Esophagus squamous epithelium (tissue), 5 donors: ENCODE data around the gene SPATA12. TPM values are rescaled to one million over a fixed set of nuclear protein-coding genes. Genes with fewer than 3 reads are reported as not detected.
"Not testable (repeated sequence)": the region's sequence is repeated elsewhere in the genome, so short reads cannot be mapped to it uniquely, and the experiment has no call there.

Experiments
- DNase-seq: peaks from one replicate; lab custom pipeline; 2025; lab: John Stamatoyannopoulos, UW
- H3K27ac ChIP-seq, 4 donors: fragments of 200-600 bp; sonication (generic); one replicate each; pipeline ENCODE4 v1.5.1; 2016 to 2019; ENCODE audit warnings: mild to moderate bottlenecking in 1 of 4
- H3K27me3 ChIP-seq, 4 donors: fragments of 200-600 bp; sonication (generic); 1 replicate in 3 of 4; 2 replicates in 1 of 4; pipeline versions ENCODE4 v1.5.1 to v1.6.0; 2017 to 2021; ENCODE audit warnings: antibody characterized with exemption in 1 of 4
- H3K36me3 ChIP-seq, 3 donors: fragments of 200-600 bp; sonication (generic); one replicate each; pipeline ENCODE4 v1.5.1; 2016 to 2019
- H3K4me1 ChIP-seq, 3 donors: fragments of 200-600 bp; sonication (generic); one replicate each; pipeline ENCODE4 v1.5.1; 2017 to 2019
- H3K4me3 ChIP-seq, 4 donors: fragments of 200-600 bp; sonication (generic); 1 replicate in 3 of 4; 2 replicates in 1 of 4; pipeline ENCODE4 v1.5.1; 2016 to 2019; ENCODE audit warnings: mild to moderate bottlenecking in 2 of 4, moderate library complexity in 1 of 4
- H3K9me3 ChIP-seq, 3 donors: fragments of 200-600 bp; sonication (generic); one replicate each; pipeline ENCODE4 v1.5.1; 2016 to 2019
- POLR2A ChIP-seq, 4 donors: fragments of 450-650 bp; IDR thresholded peaks; one replicate each; pipeline ENCODE4 v1.6.1; 2017; ENCODE audit warnings: antibody characterized with exemption in 4 of 4, mild to moderate bottlenecking in 4 of 4, moderate library complexity in 3 of 4
- WGBS, 2 donors: methylation state at CpG; one replicate each; pipeline ENCODE4 v1.1.5; 2018; 5-methylcytosine and 5-hydroxymethylcytosine counted together
- intact Hi-C: fragments of 100-400 bp; cut with DNase I; formaldehyde crosslinking; loops from one replicate; pipeline ENCODE4 v1.15.0; 2022
- total RNA-seq, 4 donors: library from RNA; depleted of rRNA; stranded (reverse); fragments of >200 nt; gene quantifications; one replicate each; pipeline ENCODE4 v1.1.0, GENCODE V29; 2016
- TF ChIP-seq, protein P1 (sequence below), 6 experiments: fragments of 450-650 bp in 4 of 6; fragments of 200-600 bp in 2 of 6; sonication (generic) in 2 of 6; IDR thresholded peaks; one replicate each; pipeline ENCODE4 v1.5.1; 2016 to 2019; ENCODE audit warnings: antibody characterized with exemption in 6 of 6, mild to moderate bottlenecking in 4 of 6, moderate library complexity in 4 of 6
- donor health status: DM: yes; HTN: yes; CAD: no.

Gene SPATA12
- total RNA-seq, 4 donors from 2014 or later, result 0.09 TPM; not detected in 3

DNA sequence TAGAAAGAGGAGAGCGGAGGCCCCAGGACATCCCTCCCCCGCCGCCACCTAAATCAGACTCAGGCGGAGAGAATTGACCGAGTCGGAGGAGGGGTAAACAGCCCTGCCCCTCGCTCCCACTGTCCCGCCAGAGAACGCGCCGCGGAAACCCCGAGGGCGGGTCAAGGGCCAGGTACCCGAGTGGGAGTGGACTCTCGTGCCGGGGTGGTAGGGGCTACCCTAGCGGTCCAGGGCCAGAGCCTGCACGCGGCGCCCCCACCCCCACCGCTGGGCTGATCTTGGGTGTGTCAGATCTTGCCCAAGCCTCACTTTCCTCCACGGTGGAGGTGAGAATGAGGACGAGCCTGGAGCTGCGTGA is 19.0 kb downstream of the SPATA12 start:
- no CpG with 5 or more reads among the region's 25 CpGs for WGBS, 2 donors
- TF ChIP-seq, protein P1, sequence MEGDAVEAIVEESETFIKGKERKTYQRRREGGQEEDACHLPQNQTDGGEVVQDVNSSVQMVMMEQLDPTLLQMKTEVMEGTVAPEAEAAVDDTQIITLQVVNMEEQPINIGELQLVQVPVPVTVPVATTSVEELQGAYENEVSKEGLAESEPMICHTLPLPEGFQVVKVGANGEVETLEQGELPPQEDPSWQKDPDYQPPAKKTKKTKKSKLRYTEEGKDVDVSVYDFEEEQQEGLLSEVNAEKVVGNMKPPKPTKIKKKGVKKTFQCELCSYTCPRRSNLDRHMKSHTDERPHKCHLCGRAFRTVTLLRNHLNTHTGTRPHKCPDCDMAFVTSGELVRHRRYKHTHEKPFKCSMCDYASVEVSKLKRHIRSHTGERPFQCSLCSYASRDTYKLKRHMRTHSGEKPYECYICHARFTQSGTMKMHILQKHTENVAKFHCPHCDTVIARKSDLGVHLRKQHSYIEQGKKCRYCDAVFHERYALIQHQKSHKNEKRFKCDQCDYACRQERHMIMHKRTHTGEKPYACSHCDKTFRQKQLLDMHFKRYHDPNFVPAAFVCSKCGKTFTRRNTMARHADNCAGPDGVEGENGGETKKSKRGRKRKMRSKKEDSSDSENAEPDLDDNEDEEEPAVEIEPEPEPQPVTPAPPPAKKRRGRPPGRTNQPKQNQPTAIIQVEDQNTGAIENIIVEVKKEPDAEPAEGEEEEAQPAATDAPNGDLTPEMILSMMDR (IDR thresholded peaks at IDR 0.05), result no peak
- TF ChIP-seq POLR2A (IDR thresholded peaks at IDR 0.05), result no peak
- peaks cover 0 to 10% (median 0%) of the 10 kb centered on the region in 3 donors for H3K36me3 ChIP-seq
- peak overlapping the region; percentile 75 to 95 (median 88) for H3K4me3 ChIP-seq
- H3K4me1 ChIP-seq, result peaks cover 22 to 72% (median 24%) of the 10 kb centered on the region in 3 donors
- H3K9me3 ChIP-seq, result no peaks in the 10 kb centered on the region
- peaks cover 0 to 3% (median 0%) of the 10 kb centered on the region in 4 donors for H3K27me3 ChIP-seq
- H3K27ac ChIP-seq, result peak overlapping the region; percentile 84 to 93 (median 91)
- intact Hi-C loops, result no loop called here
- no peak for DNase-seq

- Histone ChIP-seq H3K27ac (no peak overlapping the region), H3K4me1 (peaks cover 26 to 72% (median 29%) of the 10 kb centered on the region in 3 donors), H3K36me3 (peaks cover 0 to 4% (median 0%) of the 10 kb centered on the region in 3 donors), H3K4me3 (no peak overlapping the region), H3K27me3 (peaks cover 0 to 3% (median 0%) of the 10 kb centered on the region in 4 donors), H3K9me3 (no peaks in the 10 kb centered on the region)
- intact Hi-C loops, result no loop called here
- DNase-seq, result no peak
- no peak for TF ChIP-seq POLR2A (IDR thresholded peaks at IDR 0.05)
- TF ChIP-seq, protein P1 (IDR thresholded peaks at IDR 0.05), result no peak
- WGBS, 2 donors, result 91 to 92% methylated on average over 4 of the region's 4 CpGs
These were observed 19.7 kb downstream of the SPATA12 start for GRCh38 chr3:57080171-57080570.

- 70 to 89% methylated on average over 2 to 3 of the region's 3 CpGs for WGBS, 2 donors
- no peaks in the 10 kb centered on the region for H3K9me3 ChIP-seq
- intact Hi-C loops, result no loop called here
- H3K27me3 ChIP-seq, result peaks cover 0 to 3% (median 0%) of the 10 kb centered on the region in 4 donors
- H3K36me3 ChIP-seq, result no peaks in the 10 kb centered on the region
- TF ChIP-seq POLR2A (IDR thresholded peaks at IDR 0.05), result no peak
- TF ChIP-seq, protein P1 (IDR thresholded peaks at IDR 0.05), result no peak
- H3K4me1 ChIP-seq, result peaks cover 26 to 67% (median 31%) of the 10 kb centered on the region in 3 donors
- H3K4me3 ChIP-seq, result no peak overlapping the region
- no peak for DNase-seq
- no peak overlapping the region for H3K27ac ChIP-seq
These were observed 20.7 kb downstream of the SPATA12 start for GRCh38 chr3:57081173-57081572.

DNA sequence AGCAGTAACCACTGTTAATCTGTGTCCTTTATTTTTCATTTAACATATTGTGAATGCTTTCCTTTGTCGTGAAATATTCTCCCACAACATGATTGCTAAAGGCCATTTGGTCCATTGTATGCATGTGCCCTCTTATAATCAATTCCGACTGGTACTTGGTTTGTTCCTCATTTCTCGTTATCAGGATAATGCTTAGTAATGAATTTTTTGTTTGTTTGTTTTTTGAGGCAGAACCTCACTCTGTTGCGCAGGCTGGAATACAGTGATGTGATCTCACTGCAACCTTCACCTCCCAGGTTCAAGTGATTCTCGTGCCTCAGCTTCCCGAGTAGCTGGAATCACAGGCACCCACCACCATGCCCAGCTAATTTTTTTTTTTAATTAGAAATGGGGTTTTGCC is 22.0 kb downstream of the SPATA12 start:
- WGBS, 2 donors, result 93 to 96% methylated on average over 6 of the region's 6 CpGs

DNA sequence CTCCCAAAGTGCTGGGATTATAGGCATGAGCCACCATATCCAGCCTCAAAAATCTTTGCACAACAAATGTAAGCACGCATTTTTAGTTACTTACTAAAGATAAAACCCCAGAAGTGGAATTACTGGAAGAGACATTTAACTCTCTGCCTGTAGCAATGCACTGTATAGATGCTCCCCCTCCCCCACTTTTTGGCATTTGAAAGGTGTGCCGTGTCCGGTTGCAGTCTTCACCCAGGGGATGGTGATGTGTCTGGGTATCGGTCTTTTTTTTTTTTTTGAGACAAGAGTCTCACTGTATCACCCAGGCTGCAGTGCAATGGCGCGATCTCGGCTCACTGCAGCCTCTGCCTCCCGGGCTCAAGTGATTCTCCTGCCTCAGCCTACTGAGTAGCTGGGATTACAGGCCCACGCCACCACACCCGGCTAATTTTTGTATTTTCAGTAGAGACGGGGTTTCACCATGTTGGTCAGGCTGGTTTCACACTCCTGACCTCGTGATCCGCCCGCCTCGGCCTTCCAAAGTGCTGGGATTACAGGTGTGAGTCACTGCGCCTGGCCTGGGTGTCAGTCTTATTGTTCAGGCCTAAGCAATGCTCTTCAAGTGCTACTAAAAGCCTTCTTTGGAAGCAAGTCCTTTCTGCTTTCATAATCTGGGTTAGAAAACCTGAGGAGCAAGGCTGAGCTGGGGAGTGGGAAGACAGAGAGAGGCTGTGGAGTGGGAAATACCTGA is 23.0 kb downstream of the SPATA12 start:
- peaks cover 20 to 45% (median 23%) of the 10 kb centered on the region in 3 donors for H3K4me1 ChIP-seq
- intact Hi-C loops, H3K9me3 ChIP-seq, H3K27me3 ChIP-seq, H3K36me3 ChIP-seq, DNase-seq, H3K4me3 ChIP-seq: not testable (repeated sequence)
- peak overlapping the region; percentile 56 to 71 (median 60) for H3K27ac ChIP-seq
- WGBS, 2 donors, result 55 to 92% methylated on average over 4 to 13 of the region's 16 CpGs

More for the DNA sequence above, 22.0 kb downstream of the SPATA12 start:
- Histone ChIP-seq H3K4me3 (no peak overlapping the region), H3K27me3 (peaks cover 0 to 3% (median 0%) of the 10 kb centered on the region in 4 donors), H3K9me3 (no peaks in the 10 kb centered on the region), H3K27ac (no peak overlapping the region), H3K36me3 (no peaks in the 10 kb centered on the region), H3K4me1 (peaks cover 20 to 54% (median 31%) of the 10 kb centered on the region in 3 donors)
- TF ChIP-seq, protein P1 (IDR thresholded peaks at IDR 0.05), result no peak
- no peak for TF ChIP-seq POLR2A (IDR thresholded peaks at IDR 0.05)
- intact Hi-C loops, result no loop called here
- no peak for DNase-seq
